D721Med (cell line): ENCODE measurements around the gene NR2F1-AS1.
"Not testable (repeated sequence)": the region's sequence is repeated elsewhere in the genome, so short reads cannot be mapped to it uniquely, and the experiment has no call there.

Experiments used
- DNase-seq: peaks from one replicate; pipeline ENCODE4 v3.0.0; 2011; ENCODE audit warnings: low spot score; ENCODE audit not compliant: insufficient read length
- FAIRE-seq: peaks from 2 replicates; lab custom pipeline; 2011; peaks lifted over from hg19 to GRCh38; lab: Jason Lieb, UNC
- CTCF ChIP-seq: IDR thresholded peaks from 2 replicates; pipeline ENCODE4 v1.5.1; 2012; ENCODE audit warnings: mild to moderate bottlenecking, control low read depth; ENCODE audit not compliant: insufficient read depth; ENCODE audit errors: missing control alignments

The NR2F1-AS1 gene

GRCh38 chr5:93395010-93395409 is 186.0 kb downstream of the NR2F1-AS1 start:
- TF ChIP-seq CTCF = no peak
- no peak for FAIRE-seq
- no peak for DNase-seq

- no peak for DNase-seq
- no peak for TF ChIP-seq CTCF
- FAIRE-seq = no peak
Measured at GRCh38 chr5:93394301-93394700, 186.7 kb downstream of the NR2F1-AS1 start.

GRCh38 chr5:93391169-93391568 is 189.8 kb downstream of the NR2F1-AS1 start:
- FAIRE-seq, DNase-seq: not testable (repeated sequence)

- TF ChIP-seq CTCF = no peak
- FAIRE-seq (no peak), DNase-seq (no peak)
Measured at GRCh38 chr5:93385655-93386054, 195.4 kb downstream of the NR2F1-AS1 start.

GRCh38 chr5:93384995-93385394 is 196.0 kb downstream of the NR2F1-AS1 start:
- no peak for TF ChIP-seq CTCF
- DNase-seq (no peak), FAIRE-seq (no peak)

GRCh38 chr5:93384026-93384425 is 197.0 kb downstream of the NR2F1-AS1 start:
- FAIRE-seq = no peak
- no peak for TF ChIP-seq CTCF
- DNase-seq = no peak

- FAIRE-seq (no peak), DNase-seq (no peak)
- no peak for TF ChIP-seq CTCF
Measured at GRCh38 chr5:93382188-93382825, 198.7 kb downstream of the NR2F1-AS1 start.

- DNase-seq (no peak), FAIRE-seq (no peak)
- no peak for TF ChIP-seq CTCF
Measured at GRCh38 chr5:93381057-93381456, 200.0 kb downstream of the NR2F1-AS1 start.
